SK-N-SH (cell line): Measurements from ENCODE around the gene IL17B.
"Not testable (repeated sequence)": the region's sequence is repeated elsewhere in the genome, so short reads cannot be mapped to it uniquely, and the experiment has no call there.

ENCODE experiments used
- CHD2 ChIP-seq: fragments of 150-350 bp; IDR thresholded peaks from 2 replicates; pipeline ENCODE4 v1.6.1; 2018; ENCODE audit warnings: low read length; ENCODE audit not compliant: partially characterized antibody
- EZH2phosphoT487 ChIP-seq: fragments of 200-600 bp; sonication (generic); IDR thresholded peaks from 2 replicates; pipeline ENCODE4 v1.6.1; 2017; ENCODE audit warnings: low read depth, mixed run types, mild to moderate bottlenecking, antibody characterized with exemption, moderate library complexity, borderline replicate concordance
- FOXM1 ChIP-seq: IDR thresholded peaks from 2 replicates; pipeline ENCODE4 v1.4.0; 2012; ENCODE audit warnings: low read depth, mild to moderate bottlenecking
- JUND ChIP-seq: IDR thresholded peaks from 2 replicates; pipeline ENCODE4 v1.4.0; 2012
- NFIC ChIP-seq: IDR thresholded peaks from 2 replicates; pipeline ENCODE4 v1.4.0; 2012; ENCODE audit warnings: borderline replicate concordance
- PBX3 ChIP-seq: IDR thresholded peaks from 2 replicates; pipeline ENCODE4; 2012
- RAD21 ChIP-seq: IDR thresholded peaks from 2 replicates; pipeline ENCODE4 v1.6.1; 2012; ENCODE audit warnings: mild to moderate bottlenecking, low read length
- RFX5 ChIP-seq: IDR thresholded peaks from 2 replicates; pipeline ENCODE4 v1.6.1; 2012; ENCODE audit warnings: mild to moderate bottlenecking, improper control_type of control experiment, low read length
- RXRA ChIP-seq: IDR thresholded peaks from 2 replicates; pipeline ENCODE4 v1.4.0; 2012; ENCODE audit warnings: low read depth, mild to moderate bottlenecking, borderline replicate concordance
- SIN3A ChIP-seq: IDR thresholded peaks from 2 replicates; pipeline ENCODE4 v1.6.1; 2012; ENCODE audit warnings: low read depth, mild to moderate bottlenecking, low read length, moderate library complexity, borderline replicate concordance
- TCF12 ChIP-seq: IDR thresholded peaks from 2 replicates; pipeline ENCODE4 v1.4.0; 2012
- YY1 ChIP-seq: IDR thresholded peaks from 2 replicates; pipeline ENCODE4 v1.4.0; 2012; ENCODE audit warnings: low read depth, mild to moderate bottlenecking
- TF ChIP-seq, protein P1 (sequence below): fragments of 200-600 bp; sonication (generic); IDR thresholded peaks from 2 replicates; pipeline ENCODE4 v1.6.1; 2017; ENCODE audit warnings: antibody characterized with exemption, mild to moderate bottlenecking, moderate library complexity

GRCh38 chr5:149391076-149391475, 12.0 kb upstream of the IL17B start:
- TF ChIP-seq RFX5, RAD21, FOXM1, JUND, TCF12, EZH2phosphoT487, YY1, PBX3, SIN3A, RXRA, CHD2, NFIC: not testable (repeated sequence)
- TF ChIP-seq, protein P1, sequence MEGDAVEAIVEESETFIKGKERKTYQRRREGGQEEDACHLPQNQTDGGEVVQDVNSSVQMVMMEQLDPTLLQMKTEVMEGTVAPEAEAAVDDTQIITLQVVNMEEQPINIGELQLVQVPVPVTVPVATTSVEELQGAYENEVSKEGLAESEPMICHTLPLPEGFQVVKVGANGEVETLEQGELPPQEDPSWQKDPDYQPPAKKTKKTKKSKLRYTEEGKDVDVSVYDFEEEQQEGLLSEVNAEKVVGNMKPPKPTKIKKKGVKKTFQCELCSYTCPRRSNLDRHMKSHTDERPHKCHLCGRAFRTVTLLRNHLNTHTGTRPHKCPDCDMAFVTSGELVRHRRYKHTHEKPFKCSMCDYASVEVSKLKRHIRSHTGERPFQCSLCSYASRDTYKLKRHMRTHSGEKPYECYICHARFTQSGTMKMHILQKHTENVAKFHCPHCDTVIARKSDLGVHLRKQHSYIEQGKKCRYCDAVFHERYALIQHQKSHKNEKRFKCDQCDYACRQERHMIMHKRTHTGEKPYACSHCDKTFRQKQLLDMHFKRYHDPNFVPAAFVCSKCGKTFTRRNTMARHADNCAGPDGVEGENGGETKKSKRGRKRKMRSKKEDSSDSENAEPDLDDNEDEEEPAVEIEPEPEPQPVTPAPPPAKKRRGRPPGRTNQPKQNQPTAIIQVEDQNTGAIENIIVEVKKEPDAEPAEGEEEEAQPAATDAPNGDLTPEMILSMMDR, result not testable (repeated sequence)
